Measurements from ENCODE around the gene CRNN. TPM values are rescaled to one million over a fixed set of nuclear protein-coding genes. Genes with fewer than 3 reads are reported as not detected.

CRNN gene
- total RNA-seq, 1 experiment from 2014 or later, result not detected

DNA sequence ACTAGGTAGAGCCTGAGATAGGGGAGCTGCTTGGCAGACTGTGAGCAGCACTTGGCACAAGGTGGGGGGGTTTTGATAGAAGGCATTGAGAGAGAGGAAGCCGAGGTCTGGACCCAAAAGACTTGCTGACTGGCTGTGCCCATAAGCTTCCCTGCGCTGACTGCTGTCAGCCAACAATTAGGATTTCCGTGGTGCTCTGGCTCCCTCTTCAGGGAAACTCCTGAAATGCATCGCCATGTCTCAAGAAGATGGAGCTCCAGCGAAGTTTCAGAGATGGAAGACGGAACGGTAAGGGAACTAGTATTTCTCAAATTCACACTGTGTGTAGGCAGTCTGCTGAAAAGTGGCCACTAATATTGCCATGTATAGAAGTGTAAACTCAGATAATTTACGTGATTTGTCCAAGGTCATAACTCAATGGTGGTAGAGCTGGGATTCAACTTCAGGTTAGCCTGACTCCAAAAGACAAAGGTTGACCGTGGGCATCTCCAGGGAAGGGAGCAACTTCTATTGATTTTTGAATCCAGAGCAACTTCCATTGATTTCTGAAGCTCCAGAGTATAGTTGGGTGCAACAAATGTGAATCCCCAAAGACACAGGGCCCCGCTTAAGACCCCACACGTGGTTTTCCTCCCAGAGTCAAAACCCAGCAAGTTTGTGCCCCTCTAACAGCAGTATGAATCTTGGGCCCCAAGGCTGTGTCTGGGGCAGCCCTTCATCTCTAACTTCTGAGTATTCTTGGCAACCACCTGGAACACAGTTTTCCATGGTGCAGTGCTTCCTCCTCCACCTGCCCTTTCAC, 44.5 kb upstream of the CRNN start:
- Histone ChIP-seq H3K9me3 (ENCODE audit: low read length) (no peaks in the 10 kb centered on the region), H4K20me1 (ENCODE audit: low read length) (no peaks in the 10 kb centered on the region), H3K27me3 (ENCODE audit: low read length) (no peaks in the 10 kb centered on the region), H2AFZ (ENCODE audit: low read length) (peak overlapping the region; percentile 60), H3F3A (ENCODE audit: low read length, unreplicated experiment) (no peaks in the 10 kb centered on the region), H3K4me1 (ENCODE audit: insufficient read depth, low read length) (no peaks in the 10 kb centered on the region), H3K27ac (ENCODE audit: low read length) (no peak overlapping the region), H3K9me2 (replicated peaks; ENCODE audit: low read length) (no peaks in the 10 kb centered on the region), H3K9ac (ENCODE audit: low read length) (no peak overlapping the region), H3K79me2 (ENCODE audit: low read length) (no peaks in the 10 kb centered on the region), H3K4me2 (ENCODE audit: low read length) (no peak overlapping the region), H3K4me3 (ENCODE audit: low read length) (no peak overlapping the region), H3K36me3 (ENCODE audit: low read depth, low read length) (no peaks in the 10 kb centered on the region)
- intact Hi-C loops (cut with micrococcal nuclease), result loop anchor here (1.0 to 2.0 kb wide), 4 partner anchors 59 to 406 kb away; no protein-coding TSS in a partner anchor
- BruUV-seq (replicated peaks), result no TSS peak
- POLR2A ChIA-PET (ENCODE audit: unreplicated experiment), result interaction anchor here (0.5 kb wide), 1 partner anchor 110 kb away, joined by 3 read pairs; no protein-coding TSS in a partner anchor
- CTCF ChIA-PET, result interaction anchor here (0.6 to 2.2 kb wide), 20 partner anchors 10 to 678 kb away, joined by 3 to 32 read pairs (median 5); no protein-coding TSS in a partner anchor
- ATAC-seq, result peak; percentile 73
- DNase-seq, result peak; percentile 94
- TF ChIP-seq, protein P1, sequence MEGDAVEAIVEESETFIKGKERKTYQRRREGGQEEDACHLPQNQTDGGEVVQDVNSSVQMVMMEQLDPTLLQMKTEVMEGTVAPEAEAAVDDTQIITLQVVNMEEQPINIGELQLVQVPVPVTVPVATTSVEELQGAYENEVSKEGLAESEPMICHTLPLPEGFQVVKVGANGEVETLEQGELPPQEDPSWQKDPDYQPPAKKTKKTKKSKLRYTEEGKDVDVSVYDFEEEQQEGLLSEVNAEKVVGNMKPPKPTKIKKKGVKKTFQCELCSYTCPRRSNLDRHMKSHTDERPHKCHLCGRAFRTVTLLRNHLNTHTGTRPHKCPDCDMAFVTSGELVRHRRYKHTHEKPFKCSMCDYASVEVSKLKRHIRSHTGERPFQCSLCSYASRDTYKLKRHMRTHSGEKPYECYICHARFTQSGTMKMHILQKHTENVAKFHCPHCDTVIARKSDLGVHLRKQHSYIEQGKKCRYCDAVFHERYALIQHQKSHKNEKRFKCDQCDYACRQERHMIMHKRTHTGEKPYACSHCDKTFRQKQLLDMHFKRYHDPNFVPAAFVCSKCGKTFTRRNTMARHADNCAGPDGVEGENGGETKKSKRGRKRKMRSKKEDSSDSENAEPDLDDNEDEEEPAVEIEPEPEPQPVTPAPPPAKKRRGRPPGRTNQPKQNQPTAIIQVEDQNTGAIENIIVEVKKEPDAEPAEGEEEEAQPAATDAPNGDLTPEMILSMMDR (conservative IDR thresholded peaks at IDR 0.05; ENCODE audit: low read depth, low read length), result peak; percentile 94
- no peak for TF ChIP-seq EZH2 (IDR thresholded peaks at IDR 0.05; ENCODE audit: low read length, unreplicated experiment)

DNA sequence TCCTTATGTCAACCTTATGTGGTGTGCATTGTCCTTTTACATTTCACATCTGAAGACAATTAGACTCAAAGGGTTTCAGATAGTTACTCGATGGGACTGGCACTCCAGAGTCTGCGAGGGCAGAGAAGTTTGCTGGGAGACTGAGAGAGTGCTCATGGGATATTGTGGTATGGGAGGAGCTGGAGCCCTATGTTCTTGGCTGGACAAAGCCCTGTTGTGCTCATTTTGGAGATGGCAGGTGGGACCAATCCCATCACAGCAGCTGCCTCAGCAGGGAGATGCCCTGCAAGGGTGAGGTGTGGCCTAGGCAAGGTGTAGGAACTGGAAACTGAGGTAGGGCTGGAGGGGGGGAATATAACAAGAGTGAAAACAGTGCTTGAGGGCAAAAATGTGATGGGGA, 43.5 kb upstream of the CRNN start:
- no peaks in the 10 kb centered on the region for H3K36me3 ChIP-seq (ENCODE audit: low read depth, low read length)
- H3K4me1 ChIP-seq (ENCODE audit: insufficient read depth, low read length), result no peaks in the 10 kb centered on the region
- no peak overlapping the region for H3K4me2 ChIP-seq (ENCODE audit: low read length)
- no peaks in the 10 kb centered on the region for H3K27me3 ChIP-seq (ENCODE audit: low read length)
- TF ChIP-seq, protein P1 (conservative IDR thresholded peaks at IDR 0.05; ENCODE audit: low read depth, low read length), result no peak
- TF ChIP-seq EZH2 (IDR thresholded peaks at IDR 0.05; ENCODE audit: low read length, unreplicated experiment) (no peak), EZH2phosphoT487 (IDR thresholded peaks at IDR 0.05; ENCODE audit: borderline replicate concordance, low read length) (no peak)
- ChIA-PET POLR2A (ENCODE audit: unreplicated experiment) (no interaction called here), CTCF (interaction anchor here (1.0 to 2.2 kb wide), 7 partner anchors 16 to 445 kb away, joined by 4 to 32 read pairs (median 13); no protein-coding TSS in a partner anchor)
- DNase-seq (no peak), ATAC-seq (no peak)
- no peak overlapping the region for H2AFZ ChIP-seq (ENCODE audit: low read length)
- no peak overlapping the region for H3K27ac ChIP-seq (ENCODE audit: low read length)
- no peak overlapping the region for H3K9ac ChIP-seq (ENCODE audit: low read length)
- no peaks in the 10 kb centered on the region for H3K79me2 ChIP-seq (ENCODE audit: low read length)
- no peaks in the 10 kb centered on the region for H3K9me2 ChIP-seq (replicated peaks; ENCODE audit: low read length)
- H3K9me3 ChIP-seq (ENCODE audit: low read length), result no peaks in the 10 kb centered on the region
- no TSS peak for BruUV-seq (replicated peaks)
- no peak overlapping the region for H3K4me3 ChIP-seq (ENCODE audit: low read length)
- H3F3A ChIP-seq (ENCODE audit: low read length, unreplicated experiment), result no peaks in the 10 kb centered on the region
- no peaks in the 10 kb centered on the region for H4K20me1 ChIP-seq (ENCODE audit: low read length)
- intact Hi-C loops (cut with micrococcal nuclease), result no loop called here

GRCh38 chr1:152457071-152457470, 43.0 kb upstream of the CRNN start:
- Histone ChIP-seq H2AFZ (ENCODE audit: low read length) (no peak overlapping the region), H4K20me1 (ENCODE audit: low read length) (no peaks in the 10 kb centered on the region), H3K9me2 (replicated peaks; ENCODE audit: low read length) (no peaks in the 10 kb centered on the region), H3K36me3 (ENCODE audit: low read depth, low read length) (no peaks in the 10 kb centered on the region), H3K4me3 (ENCODE audit: low read length) (no peak overlapping the region), H3K9ac (ENCODE audit: low read length) (no peak overlapping the region), H3K79me2 (ENCODE audit: low read length) (no peaks in the 10 kb centered on the region), H3K9me3 (ENCODE audit: low read length) (no peaks in the 10 kb centered on the region), H3K4me1 (ENCODE audit: insufficient read depth, low read length) (no peaks in the 10 kb centered on the region), H3K27ac (ENCODE audit: low read length) (no peak overlapping the region), H3F3A (ENCODE audit: low read length, unreplicated experiment) (no peaks in the 10 kb centered on the region), H3K4me2 (ENCODE audit: low read length) (no peak overlapping the region), H3K27me3 (ENCODE audit: low read length) (no peaks in the 10 kb centered on the region)
- ChIA-PET POLR2A (ENCODE audit: unreplicated experiment) (no interaction called here), CTCF (no interaction called here)
- no peak for DNase-seq
- TF ChIP-seq EZH2phosphoT487 (IDR thresholded peaks at IDR 0.05; ENCODE audit: borderline replicate concordance, low read length) (no peak), EZH2 (IDR thresholded peaks at IDR 0.05; ENCODE audit: low read length, unreplicated experiment) (no peak)
- TF ChIP-seq, protein P1 (conservative IDR thresholded peaks at IDR 0.05; ENCODE audit: low read depth, low read length), result no peak
- intact Hi-C loops (cut with micrococcal nuclease), result no loop called here
- no TSS peak for BruUV-seq (replicated peaks)
- no peak for ATAC-seq
